ENCODE measurements around the gene CERS6.

- TF ChIP-seq POLR2AphosphoS5 (IDR thresholded peaks at IDR 0.05; ENCODE audit: borderline replicate concordance, low read depth, low read length) (no peak), EZH2 (IDR thresholded peaks at IDR 0.05) (no peak), FOXP2 (optimal IDR thresholded peaks at IDR 0.05; ENCODE audit: control extremely low read depth, extremely low read length, insufficient read depth) (no peak)
These were observed 44.4 kb downstream of the CERS6 start for GRCh38 chr2:168500516-168500915.

All from SK-N-MC (cell line).